Panc1 (cell line): ENCODE data around the gene PUSL1. TPM values are rescaled to one million over a fixed set of nuclear protein-coding genes. Genes with fewer than 3 reads are reported as not detected.
A peak's percentile ranks its signal among the peaks of the same experiment; 100 is the strongest.

ENCODE experiments used
- ATAC-seq: fragments of 200-7000 bp; cut with Tn5 transposase; 2 replicates; pipeline ENCODE4 v1.9.1; 2020; ENCODE audit warnings: mild to moderate bottlenecking, moderate library complexity
- BruUV-seq: library from RNA; stranded (reverse); fragments of 400-500 nt; replicated peaks from 2 replicates; lab custom pipeline; 2021; lab: Mats Ljungman, UMichigan
- CTCF ChIA-PET: fragments of 300-600 bp; sonication (Branson Sonifier 250); formaldehyde crosslinking; loops from one replicate; lab custom pipeline; 2022; ENCODE audit warnings: antibody characterized with exemption; lab: Charles Lee
- POLR2A ChIA-PET: fragments of 300-600 bp; sonication (Branson Sonifier 250); formaldehyde crosslinking; loops from one replicate; lab custom pipeline; 2022; ENCODE audit warnings: antibody characterized with exemption; lab: Charles Lee
- DNase-seq: peaks from one replicate; pipeline ENCODE4 v3.0.0-alpha.2; 2010; ENCODE audit warnings: low read depth, low spot score
- H3K27ac ChIP-seq: 2 replicates; pipeline ENCODE4 v1.5.1; 2011; ENCODE audit warnings: mild to moderate bottlenecking, low read length, inconsistent platforms
- H3K27me3 ChIP-seq: fragments of 200-500 bp; sonication (Bioruptor generic); 2 replicates; pipeline ENCODE4 v1.6.0; 2014; ENCODE audit warnings: low read length, inconsistent platforms; ENCODE audit not compliant: control insufficient read depth, insufficient read depth
- H3K36me3 ChIP-seq: fragments of 200-500 bp; sonication (Bioruptor generic); 2 replicates; pipeline ENCODE4 v1.5.1; 2014; ENCODE audit warnings: inconsistent platforms, mild to moderate bottlenecking, low read length, moderate library complexity; ENCODE audit not compliant: control insufficient read depth, insufficient read depth
- H3K4me1 ChIP-seq: 2 replicates; pipeline ENCODE4 v1.5.1; 2011; ENCODE audit warnings: inconsistent platforms, mild to moderate bottlenecking, low read length, moderate library complexity; ENCODE audit not compliant: control insufficient read depth, insufficient read depth
- H3K4me3 ChIP-seq, 2 experiments: 2 replicates each; pipeline ENCODE4 v1.5.1; 2011 to 2012; ENCODE audit warnings: low read depth in 2 of 2, low read length in 2 of 2, mild to moderate bottlenecking in 2 of 2, inconsistent platforms in 1 of 2, moderate library complexity in 1 of 2
- H3K9me3 ChIP-seq: fragments of 200-500 bp; sonication (Bioruptor generic); 2 replicates; pipeline ENCODE4 v1.5.1; 2014; ENCODE audit warnings: low read depth, mild to moderate bottlenecking, inconsistent platforms, low read length, moderate library complexity; ENCODE audit not compliant: control insufficient read depth, insufficient read depth
- CTCF ChIP-seq: fragments of 450-650 bp; IDR thresholded peaks from 2 replicates; pipeline ENCODE4 v1.5.1; 2017; ENCODE audit warnings: mild to moderate bottlenecking
- POLR2AphosphoS5 ChIP-seq: IDR thresholded peaks from 2 replicates; pipeline ENCODE4 v1.6.1; 2012; ENCODE audit warnings: mild to moderate bottlenecking, low read depth, low read length, moderate library complexity
- REST ChIP-seq, 2 experiments: IDR thresholded peaks; 2 replicates each; pipeline ENCODE4 v1.6.1; 2011 to 2012; ENCODE audit warnings: low read depth in 2 of 2, control low read depth in 1 of 2, low read length in 1 of 2, mild to moderate bottlenecking in 1 of 2, moderate library complexity in 1 of 2; ENCODE audit not compliant: insufficient read depth in 1 of 2
- SIN3A ChIP-seq: IDR thresholded peaks from 2 replicates; pipeline ENCODE4 v1.6.1; 2012; ENCODE audit warnings: low read depth, mild to moderate bottlenecking, low read length, moderate library complexity, borderline replicate concordance; ENCODE audit not compliant: insufficient read depth
- TCF7L2 ChIP-seq: IDR thresholded peaks from 2 replicates; pipeline ENCODE4 v1.6.1; 2011; ENCODE audit warnings: mild to moderate bottlenecking, low read depth, low read length, inconsistent platforms
- in situ Hi-C: cut with HindIII; loops from 2 replicates; pipeline ENCODE4 v1.10.0; 2016; ENCODE audit warnings: low sequenced_read_pairs, low pct_unique_long_range_greater_than_20kb
- intact Hi-C: fragments of 100-400 bp; cut with micrococcal nuclease; formaldehyde crosslinking; loops from one replicate; pipeline ENCODE4 v1.10.0; 2022; ENCODE audit not compliant: unreplicated experiment
- total RNA-seq: library from RNA; stranded (reverse); gene quantifications from one replicate; pipeline ENCODE4 v1.2.1, GENCODE V29; 2021; ENCODE audit not compliant: unreplicated experiment

PUSL1 gene
- total RNA-seq, 1 experiment from 2014 or later: 46.9 TPM

- H3K27me3 ChIP-seq: no peaks in the 10 kb centered on the region
- no peak for DNase-seq
- H3K27ac ChIP-seq: peak overlapping the region; percentile 77
- ChIA-PET CTCF (interaction anchor here (0.5 to 0.6 kb wide), 2 partner anchors 14 to 190 kb away, joined by 3 to 7 read pairs; no protein-coding TSS in a partner anchor), POLR2A (no interaction called here)
- no peaks in the 10 kb centered on the region for H3K9me3 ChIP-seq
- H3K4me1 ChIP-seq: peaks cover 35% of the 10 kb centered on the region
- intact Hi-C loops (no loop called here), in situ Hi-C loops (no loop called here)
- peak; percentile 1 for ATAC-seq
- H3K36me3 ChIP-seq: no peaks in the 10 kb centered on the region; the same call in 1 of the 2 replicates
- BruUV-seq: no TSS peak
- TF ChIP-seq CTCF: no peak
- peak; percentile 64 for TF ChIP-seq POLR2AphosphoS5
- peak overlapping the region; percentile 64 to 72 for H3K4me3 ChIP-seq
Observed at GRCh38 chr1:1309251-1310108, 1.1 kb downstream of the PUSL1 start.

- H3K36me3 ChIP-seq: no peaks in the 10 kb centered on the region; the same call in 1 of the 2 replicates
- ChIA-PET CTCF (interaction anchor here (0.6 kb wide), 2 partner anchors 31 to 189 kb away, joined by 7 to 11 read pairs; no protein-coding TSS in a partner anchor), POLR2A (interaction anchor here (0.6 kb wide), 1 partner anchor 334 kb away, joined by 4 read pairs; no protein-coding TSS in a partner anchor)
- intact Hi-C loops (no loop called here), in situ Hi-C loops (no loop called here)
- ATAC-seq (no peak), DNase-seq (no peak)
- peak overlapping the region; percentile 64 to 72; a peak in 3 of 4 replicates for H3K4me3 ChIP-seq
- peaks cover 30% of the 10 kb centered on the region for H3K4me1 ChIP-seq
- H3K9me3 ChIP-seq: no peaks in the 10 kb centered on the region
- TF ChIP-seq POLR2AphosphoS5: no peak
- peak overlapping the region; percentile 77 for H3K27ac ChIP-seq
- BruUV-seq: no TSS peak
- no peaks in the 10 kb centered on the region for H3K27me3 ChIP-seq
Observed at GRCh38 chr1:1310109-1310385, 1.6 kb downstream of the PUSL1 start.

GRCh38 chr1:1310476-1311053 is 2.2 kb downstream of the PUSL1 start:
- intact Hi-C loops: no loop called here
- ATAC-seq (no peak), DNase-seq (no peak)
- H3K9me3 ChIP-seq: no peaks in the 10 kb centered on the region
- H3K4me1 ChIP-seq: peaks cover 24% of the 10 kb centered on the region
- no peak for TF ChIP-seq CTCF
- TF ChIP-seq TCF7L2: no peak
- no peak for TF ChIP-seq SIN3A
- TF ChIP-seq REST (IDR thresholded peaks at IDR 0.05; ENCODE audit: insufficient read depth in 1 of 2, low read depth in 2 of 2, low read length in 1 of 2): no peak
- no peak; the same call in 1 of the 2 replicates for TF ChIP-seq POLR2AphosphoS5
- no peak overlapping the region; a peak in 1 of 4 replicates for H3K4me3 ChIP-seq
- no TSS peak for BruUV-seq
- H3K27ac ChIP-seq: no peak overlapping the region; the same call in 1 of the 2 replicates
- H3K27me3 ChIP-seq: no peaks in the 10 kb centered on the region
- POLR2A ChIA-PET: interaction anchor here (0.6 kb wide), 1 partner anchor 334 kb away, joined by 4 read pairs; no protein-coding TSS in a partner anchor
- H3K36me3 ChIP-seq: no peaks in the 10 kb centered on the region; the same call in 1 of the 2 replicates
- in situ Hi-C loops: no loop called here
- CTCF ChIA-PET: interaction anchor here (0.6 to 1.0 kb wide), 2 partner anchors 20 to 31 kb away, joined by 3 to 11 read pairs; no protein-coding TSS in a partner anchor
